GM12878 (cell line): Measurements from ENCODE around the gene ESRRB. TPM values are rescaled to one million over a fixed set of nuclear protein-coding genes. Genes with fewer than 3 reads are reported as not detected.

Source experiments
- ATAC-seq: fragments of 200-7000 bp; cut with Tn5 transposase; 3 replicates; pipeline ENCODE4 v1.9.1; 2020; ENCODE audit warnings: mild to moderate bottlenecking, moderate library complexity
- BruUV-seq: library from RNA; stranded (reverse); fragments of 400-500 nt; replicated peaks from 2 replicates; lab custom pipeline; 2021; lab: Mats Ljungman, UMichigan
- CTCF ChIA-PET: fragments of 300-600 bp; sonication (Branson Sonifier 250); formaldehyde crosslinking; extraction: SDS; loops from one replicate; lab custom pipeline; 2021; ENCODE audit warnings: inconsistent platforms; lab: Yijun Ruan, JAX
- POLR2A ChIA-PET: fragments of 350-600 bp; formaldehyde crosslinking; extraction: SDS; loops from one replicate; lab custom pipeline; 2021; ENCODE audit warnings: inconsistent platforms; lab: Charles Lee
- RAD21 ChIA-PET: fragments of 300-600 bp; sonication (Branson Sonifier 250); formaldehyde crosslinking; loops from one replicate; lab custom pipeline; 2023; ENCODE audit warnings: antibody characterized with exemption; ENCODE audit not compliant: unreplicated experiment; lab: Charles Lee
- SMC1A ChIA-PET: fragments of 300-600 bp; sonication (Branson Sonifier 250); formaldehyde crosslinking; loops from one replicate; lab custom pipeline; 2023; ENCODE audit not compliant: unreplicated experiment, uncharacterized antibody; lab: Charles Lee
- DNase-seq: peaks from one replicate; pipeline ENCODE4 v3.0.0-alpha.2; 2011; ENCODE audit warnings: low read depth, low spot score
- FAIRE-seq: peaks from 3 replicates; lab custom pipeline; 2011; peaks lifted over from hg19 to GRCh38; lab: Jason Lieb, UNC
- H2AFZ ChIP-seq: 2 replicates; pipeline ENCODE4 v1.6.0; 2011; ENCODE audit warnings: low read depth, low read length, control low read depth; ENCODE audit not compliant: control insufficient read depth
- H3K27ac ChIP-seq: 2 replicates; pipeline ENCODE4 v1.5.1; 2011; ENCODE audit warnings: control low read depth; ENCODE audit not compliant: control insufficient read depth, insufficient read depth
- H3K27me3 ChIP-seq, 2 experiments: replicated peaks in 1 of 2; 2 replicates each; pipeline versions ENCODE4 v1.6.0 to v1.6.1; 2011; ENCODE audit warnings: low read length in 1 of 2; ENCODE audit not compliant: control insufficient read depth in 2 of 2, insufficient read depth in 2 of 2
- H3K36me3 ChIP-seq, 2 experiments: 2 replicates each; pipeline ENCODE4 v1.5.1; 2011; ENCODE audit warnings: low read length in 1 of 2; ENCODE audit not compliant: control insufficient read depth in 2 of 2, insufficient read depth in 2 of 2
- H3K4me1 ChIP-seq: 2 replicates; pipeline ENCODE4 v1.6.1; 2011; ENCODE audit warnings: mild to moderate bottlenecking, low read length, moderate library complexity, mixed read lengths; ENCODE audit not compliant: control insufficient read depth, insufficient read depth
- H3K4me2 ChIP-seq: 2 replicates; pipeline ENCODE4 v1.6.0; 2011; ENCODE audit warnings: control low read depth; ENCODE audit not compliant: control insufficient read depth, insufficient read depth
- H3K4me3 ChIP-seq: fragments of 200-600 bp; sonication (generic); 2 replicates; pipeline ENCODE4 v1.5.1; 2016
- H3K79me2 ChIP-seq: 2 replicates; pipeline ENCODE4 v1.6.0; 2011; ENCODE audit warnings: low read length; ENCODE audit not compliant: control insufficient read depth, insufficient read depth
- H3K9ac ChIP-seq: 2 replicates; pipeline ENCODE4 v1.8.0; 2011; ENCODE audit warnings: low read length, control low read depth, mixed read lengths; ENCODE audit not compliant: control insufficient read depth, insufficient read depth
- H3K9me3 ChIP-seq: replicated peaks from 3 replicates; pipeline ENCODE4 v1.5.1; 2011; ENCODE audit warnings: mild to moderate bottlenecking, low read length; ENCODE audit not compliant: control insufficient read depth, insufficient read depth
- H4K20me1 ChIP-seq: 2 replicates; pipeline ENCODE4 v1.6.0; 2011; ENCODE audit not compliant: control insufficient read depth, insufficient read depth
- CUX1 ChIP-seq: IDR thresholded peaks from 2 replicates; pipeline ENCODE4 v1.6.1; 2012; ENCODE audit warnings: improper control_type of control experiment, low read depth, low read length; ENCODE audit not compliant: insufficient replicate concordance
- EP300 ChIP-seq, 2 experiments: fragments of 150-350 bp in 1 of 2; IDR thresholded peaks; 2 replicates each; pipeline ENCODE4 v1.6.1; 2011 to 2012; ENCODE audit warnings: low read depth in 2 of 2, low read length in 2 of 2, borderline replicate concordance in 1 of 2, improper control_type of control experiment in 1 of 2, inconsistent platforms in 1 of 2; ENCODE audit not compliant: control insufficient read depth in 1 of 2
- GABPA ChIP-seq: IDR thresholded peaks from 2 replicates; pipeline ENCODE4 v1.6.1; 2014; ENCODE audit warnings: antibody characterized with exemption, low read depth, mild to moderate bottlenecking, inconsistent platforms
- PRDM15 ChIP-seq: fragments of 450-650 bp; formaldehyde crosslinking; IDR thresholded peaks from 2 replicates; pipeline ENCODE4 v1.4.0; 2020; ENCODE audit warnings: mild to moderate bottlenecking, moderate library complexity
- REST ChIP-seq: IDR thresholded peaks from 2 replicates; pipeline ENCODE4 v1.6.1; 2012; ENCODE audit warnings: mild to moderate bottlenecking, low read depth, low read length
- SMAD5 ChIP-seq: IDR thresholded peaks from 2 replicates; pipeline ENCODE4 v1.6.1; 2016; ENCODE audit warnings: antibody characterized with exemption, low read depth
- SMC3 ChIP-seq: IDR thresholded peaks from 2 replicates; pipeline ENCODE4 v1.6.1; 2011; ENCODE audit warnings: low read length, improper control_type of control experiment, borderline replicate concordance
- TBL1XR1 ChIP-seq: IDR thresholded peaks from 2 replicates; pipeline ENCODE4 v1.6.1; 2012; ENCODE audit warnings: low read depth, low read length, improper control_type of control experiment
- WGBS: methylation state at CpG from one replicate; pipeline ENCODE4 v1.1.6; 2016; ENCODE audit warnings: low lambda C conversion rate; ENCODE audit not compliant: insufficient replicate concordance, insufficient coverage; ENCODE audit errors: missing lambda C conversion rate; 5-methylcytosine and 5-hydroxymethylcytosine counted together
- in situ Hi-C: fragments of 300-500 bp; cut with MboI; formaldehyde crosslinking; loops from 9 replicates; pipeline ENCODE4 v1.14.3; 2018; ENCODE audit warnings: mixed read lengths
- intact Hi-C: fragments of 100-400 bp; cut with micrococcal nuclease; formaldehyde crosslinking; loops from one replicate; pipeline ENCODE4 v1.14.2; 2022; ENCODE audit not compliant: unreplicated experiment
- polyA plus RNA-seq, 11 experiments: library from polyadenylated mRNA; depleted of rRNA in 4 of 11; unstranded in 6 of 11; stranded (reverse) in 5 of 11; fragments of >200 nt; fragmentation: Nextera tagmentation in 4 of 11; fragmentation: Illumina TruSeq in 1 of 11; extraction: Ambion mirVana in 4 of 11; extraction: Trizol in 1 of 11; gene quantifications; 1 replicate in 1 of 11; 2 replicates in 10 of 11; pipeline versions ENCODE4 v1.2.1 to v1.2.3, GENCODE V29; 2011 to 2016; ENCODE audit warnings: inconsistent platforms in 2 of 11, missing spikeins in 2 of 11, low read depth in 1 of 11
- total RNA-seq, 4 experiments: library from RNA; depleted of rRNA in 3 of 4; stranded (reverse); fragments of >200 nt in 3 of 4; fragmentation: Illumina TruSeq in 1 of 4; extraction: Trizol in 1 of 4; gene quantifications; 2 replicates each; pipeline versions ENCODE4 v1.2.1 to v1.2.3, GENCODE V29; 2013 to 2021

The ESRRB gene
- total and polyA plus RNA-seq, 10 of the 15 experiments (the other 5 are each of a cell fraction or from before 2014, with no cell fraction given), result 0.03 to 0.73 (median 0.11) TPM; not detected in 6

GRCh38 chr14:76349993-76350392 is 25.9 kb upstream of the ESRRB start (continued):
- no peak for TF ChIP-seq CUX1
- TF ChIP-seq SMC3, result no peak

GRCh38 chr14:76350671-76351070 is 25.3 kb upstream of the ESRRB start:
- Histone ChIP-seq H3K4me2 (no peak overlapping the region), H4K20me1 (no peaks in the 10 kb centered on the region), H3K27ac (no peak overlapping the region), H3K79me2 (no peaks in the 10 kb centered on the region), H3K9me3 (no peaks in the 10 kb centered on the region), H2AFZ (no peak overlapping the region), H3K27me3 (no peaks in the 10 kb centered on the region), H3K36me3 (no peaks in the 10 kb centered on the region), H3K9ac (no peak overlapping the region), H3K4me1 (0 out of 2 replicates have a peak, but pooled peaks cover 3% of the 10 kb centered on the region), H3K4me3 (no peak overlapping the region)
- no peak for ATAC-seq
- no TSS peak for BruUV-seq
- WGBS, result 33% methylated on average over 5 of the region's 5 CpGs
- SMC1A ChIA-PET, result interaction anchor here (1.2 to 4.7 kb wide), 5 partner anchors 20 to 299 kb away, joined by 3 to 78 read pairs (median 14); partner anchors contain the start of gene GPATCH2L
- POLR2A ChIA-PET, result interaction anchor here (1.5 to 2.5 kb wide), 2 partner anchors 157 to 165 kb away, joined by 4 to 8 read pairs; no protein-coding TSS in a partner anchor
- no peak for DNase-seq
- CTCF ChIA-PET, result interaction anchor here (0.6 to 6.4 kb wide), 7 partner anchors 10 to 298 kb away, joined by 3 to 165 read pairs (median 17); partner anchors contain the start of gene GPATCH2L
- RAD21 ChIA-PET, result interaction anchor here (0.9 to 4.1 kb wide), 3 partner anchors 157 to 300 kb away, joined by 3 to 41 read pairs (median 24); no protein-coding TSS in a partner anchor
- in situ Hi-C loops, result loop anchor here (10.0 kb wide), 1 partner anchor 296 kb away; no protein-coding TSS in a partner anchor
- no peak for FAIRE-seq
- intact Hi-C loops, result loop anchor here (5.0 to 10.0 kb wide), 2 partner anchors 148 to 196 kb away; partner anchors contain the start of gene GPATCH2L
- TF ChIP-seq PRDM15 (CRISPR knock-in tag), result no peak
- no peak for TF ChIP-seq EP300 (IDR thresholded peaks at IDR 0.05; ENCODE audit: borderline replicate concordance in 1 of 2, control insufficient read depth in 1 of 2, low read depth in 2 of 2, low read length in 2 of 2)
- no peak for TF ChIP-seq TBL1XR1
- TF ChIP-seq GABPA, result no peak
- TF ChIP-seq REST, result no peak
- TF ChIP-seq SMAD5, result no peak
